Measurements from ENCODE around the gene TTC7B.

TTC7B gene

DNA sequence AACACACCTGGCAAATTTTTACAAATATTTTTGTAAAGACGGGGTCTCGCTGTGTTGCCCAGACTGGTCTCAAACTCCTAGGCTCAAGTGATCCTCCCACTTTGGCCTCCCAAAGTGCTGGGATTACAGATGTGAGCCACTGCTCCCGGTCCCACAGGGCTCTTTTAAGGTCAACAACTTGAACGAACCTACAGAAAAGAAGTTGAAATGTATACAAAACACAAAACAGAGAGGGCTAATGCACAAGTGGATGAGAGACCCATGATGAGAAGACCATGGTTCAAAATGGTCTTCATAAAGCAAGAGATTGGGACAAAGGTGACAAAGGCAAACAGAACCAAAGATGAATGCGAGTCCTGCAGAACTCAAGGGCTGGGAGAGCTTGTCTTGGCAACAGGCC, 328.0 kb downstream of the TTC7B start:
- Mint-ChIP-seq H3K27ac (no peak overlapping the region), H3K27me3 (ENCODE audit: low read depth, poor library complexity) (peaks cover 9% of the 10 kb centered on the region), H3K4me1 (peaks cover 17% of the 10 kb centered on the region), H3K9me3 (no peaks in the 10 kb centered on the region), H3K36me3 (ENCODE audit: low read depth) (no peaks in the 10 kb centered on the region), H3K4me3 (no peak overlapping the region)
- TF ChIP-seq, protein P1, sequence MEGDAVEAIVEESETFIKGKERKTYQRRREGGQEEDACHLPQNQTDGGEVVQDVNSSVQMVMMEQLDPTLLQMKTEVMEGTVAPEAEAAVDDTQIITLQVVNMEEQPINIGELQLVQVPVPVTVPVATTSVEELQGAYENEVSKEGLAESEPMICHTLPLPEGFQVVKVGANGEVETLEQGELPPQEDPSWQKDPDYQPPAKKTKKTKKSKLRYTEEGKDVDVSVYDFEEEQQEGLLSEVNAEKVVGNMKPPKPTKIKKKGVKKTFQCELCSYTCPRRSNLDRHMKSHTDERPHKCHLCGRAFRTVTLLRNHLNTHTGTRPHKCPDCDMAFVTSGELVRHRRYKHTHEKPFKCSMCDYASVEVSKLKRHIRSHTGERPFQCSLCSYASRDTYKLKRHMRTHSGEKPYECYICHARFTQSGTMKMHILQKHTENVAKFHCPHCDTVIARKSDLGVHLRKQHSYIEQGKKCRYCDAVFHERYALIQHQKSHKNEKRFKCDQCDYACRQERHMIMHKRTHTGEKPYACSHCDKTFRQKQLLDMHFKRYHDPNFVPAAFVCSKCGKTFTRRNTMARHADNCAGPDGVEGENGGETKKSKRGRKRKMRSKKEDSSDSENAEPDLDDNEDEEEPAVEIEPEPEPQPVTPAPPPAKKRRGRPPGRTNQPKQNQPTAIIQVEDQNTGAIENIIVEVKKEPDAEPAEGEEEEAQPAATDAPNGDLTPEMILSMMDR (IDR thresholded peaks at IDR 0.05): no peak
- no peak for DNase-seq

DNA sequence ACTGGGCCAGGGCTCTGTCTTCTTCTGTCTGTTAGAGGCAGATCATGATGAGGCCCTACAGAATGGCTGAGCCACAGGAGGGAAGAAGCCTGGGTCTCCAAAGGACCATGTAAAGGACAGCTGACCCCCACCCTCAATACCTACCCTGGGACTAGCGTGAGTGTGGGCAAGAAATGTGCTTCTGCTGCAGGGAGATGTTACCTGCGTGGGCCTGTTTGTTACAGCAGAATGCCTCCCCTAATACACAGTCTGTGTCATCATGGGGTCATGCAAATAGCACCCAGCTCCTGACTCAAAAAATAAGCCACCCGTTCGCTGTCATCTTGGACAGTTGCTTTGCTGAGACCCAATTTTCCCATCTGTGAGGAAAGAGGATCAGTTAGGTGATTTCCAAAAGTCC, 328.8 kb downstream of the TTC7B start:
- Mint-ChIP-seq H3K4me1 (peaks cover 13% of the 10 kb centered on the region), H3K27ac (no peak overlapping the region), H3K27me3 (ENCODE audit: low read depth, poor library complexity) (peaks cover 14% of the 10 kb centered on the region)

DNA sequence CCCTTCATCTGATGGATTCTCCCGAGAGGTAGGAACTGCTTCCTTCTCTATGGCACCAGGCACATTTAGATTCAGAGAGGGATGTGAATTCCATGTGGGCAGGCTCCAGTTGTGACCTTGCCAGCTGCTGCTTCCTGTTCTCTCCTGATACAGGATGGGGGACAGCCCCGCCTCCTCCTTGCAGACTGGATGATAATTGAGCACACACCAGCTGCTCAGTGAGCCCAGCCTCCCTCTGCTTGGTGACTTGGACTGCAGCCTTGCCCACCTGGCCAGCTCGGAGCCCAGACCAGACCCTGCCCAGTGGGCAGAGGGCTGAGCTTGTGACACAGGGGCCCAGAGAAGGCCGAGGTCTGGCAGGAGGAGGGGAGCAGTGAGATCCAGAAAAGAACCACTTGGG, 329.2 kb downstream of the TTC7B start:
- TF ChIP-seq, protein P1 (IDR thresholded peaks at IDR 0.05): no peak
- no peak for DNase-seq
- Mint-ChIP-seq H3K4me3 (no peak overlapping the region), H3K27me3 (ENCODE audit: low read depth, poor library complexity) (peaks cover 14% of the 10 kb centered on the region), H3K4me1 (peaks cover 11% of the 10 kb centered on the region), H3K9me3 (peaks cover 5% of the 10 kb centered on the region), H3K27ac (no peak overlapping the region), H3K36me3 (ENCODE audit: low read depth) (no peaks in the 10 kb centered on the region)

More for the DNA sequence above, 328.8 kb downstream of the TTC7B start:
- no peak overlapping the region for H3K4me3 Mint-ChIP-seq
- H3K36me3 Mint-ChIP-seq (ENCODE audit: low read depth): no peaks in the 10 kb centered on the region
- no peak for DNase-seq
- H3K9me3 Mint-ChIP-seq: peaks cover 1% of the 10 kb centered on the region
- TF ChIP-seq, protein P1 (IDR thresholded peaks at IDR 0.05): no peak

DNA sequence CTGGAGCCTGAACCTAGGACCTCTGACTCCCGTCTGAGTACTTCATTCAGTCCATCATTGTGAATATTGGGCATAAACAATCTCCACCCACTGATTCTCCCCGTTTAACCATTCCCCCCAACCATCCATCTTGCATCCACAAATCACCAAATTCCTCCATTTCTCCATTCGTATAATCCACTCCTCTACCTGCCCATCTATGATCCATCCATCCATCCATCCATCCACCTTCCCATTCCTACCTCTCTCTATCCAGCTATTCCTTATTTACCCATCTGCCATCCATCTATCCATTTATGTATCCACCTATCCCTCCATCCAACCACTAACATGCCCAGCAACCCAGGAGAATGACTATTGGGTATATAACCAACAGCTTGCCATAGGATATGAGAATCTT, 331.9 kb downstream of the TTC7B start:
- Mint-ChIP-seq H3K9me3 (peaks cover 16% of the 10 kb centered on the region), H3K4me3 (no peak overlapping the region), H3K4me1 (no peaks in the 10 kb centered on the region), H3K27me3 (ENCODE audit: low read depth, poor library complexity) (peaks cover 16% of the 10 kb centered on the region), H3K36me3 (ENCODE audit: low read depth) (no peaks in the 10 kb centered on the region), H3K27ac (peak overlapping the region; percentile 5)
- TF ChIP-seq, protein P1 (IDR thresholded peaks at IDR 0.05): no peak
- DNase-seq: no peak

DNA sequence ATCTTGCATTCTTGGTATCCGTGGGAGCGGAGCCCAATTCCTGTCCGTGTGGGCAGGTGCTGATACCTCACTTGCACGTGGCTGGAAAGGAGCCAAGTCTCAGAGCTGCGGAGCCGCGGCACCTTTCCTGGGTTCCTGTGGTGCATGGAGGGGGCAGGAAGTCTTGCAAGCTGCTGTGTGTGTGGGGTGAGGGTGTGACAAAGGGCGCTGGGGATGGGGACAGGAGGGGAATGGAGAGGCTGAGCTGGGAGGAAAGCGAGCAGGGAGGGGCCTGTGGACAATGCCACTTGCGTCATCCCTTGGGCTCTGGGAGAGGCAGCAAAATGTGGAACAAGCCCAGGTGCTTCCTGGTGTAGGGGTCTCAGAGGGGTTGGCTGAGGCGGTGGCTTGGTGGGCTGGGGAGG, 332.7 kb downstream of the TTC7B start:
- TF ChIP-seq, protein P1 (IDR thresholded peaks at IDR 0.05): no peak
- H3K27me3 Mint-ChIP-seq (ENCODE audit: low read depth, poor library complexity): peaks cover 17% of the 10 kb centered on the region
- H3K9me3 Mint-ChIP-seq: peaks cover 16% of the 10 kb centered on the region
- no peaks in the 10 kb centered on the region for H3K36me3 Mint-ChIP-seq (ENCODE audit: low read depth)
- DNase-seq: no peak
- H3K4me3 Mint-ChIP-seq: no peak overlapping the region
- H3K4me1 Mint-ChIP-seq: no peaks in the 10 kb centered on the region
- H3K27ac Mint-ChIP-seq: no peak overlapping the region

DNA sequence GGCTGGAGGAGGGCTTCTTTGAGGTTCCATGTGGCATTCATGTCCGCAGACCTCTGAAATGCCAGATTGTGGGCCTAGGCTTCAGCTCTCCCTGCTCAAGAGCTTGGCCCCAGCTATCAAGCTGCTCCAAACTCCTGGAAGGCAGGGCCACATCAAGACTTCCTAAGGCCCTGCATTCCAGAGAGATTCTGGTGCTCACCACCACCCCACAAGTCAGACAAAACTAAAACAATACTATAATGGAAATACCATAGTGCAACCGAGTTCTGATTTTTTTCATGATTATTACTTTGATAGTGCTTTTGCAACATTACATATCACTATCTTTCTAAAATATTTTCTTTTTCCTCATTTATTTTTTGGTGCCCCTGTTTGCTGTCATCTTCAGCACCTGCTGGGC, 333.1 kb downstream of the TTC7B start:
- Mint-ChIP-seq H3K27ac (no peak overlapping the region), H3K4me1 (no peaks in the 10 kb centered on the region), H3K9me3 (peaks cover 16% of the 10 kb centered on the region), H3K27me3 (ENCODE audit: low read depth, poor library complexity) (peaks cover 14% of the 10 kb centered on the region), H3K4me3 (no peak overlapping the region), H3K36me3 (ENCODE audit: low read depth) (no peaks in the 10 kb centered on the region)
- TF ChIP-seq, protein P1 (IDR thresholded peaks at IDR 0.05): no peak
- DNase-seq: no peak
